ENCODE data around the gene SFMBT2.

GRCh38 chr10:7343040-7343439, 67.8 kb downstream of the SFMBT2 start:
- TF ChIP-seq CTCF (IDR thresholded peaks at IDR 0.05): no peak
- no peak for TF ChIP-seq POLR2A (IDR thresholded peaks at IDR 0.05)
